GM21381 (cell line): ENCODE data around the gene PUM1.
"Not testable (repeated sequence)": the region's sequence is repeated elsewhere in the genome, so short reads cannot be mapped to it uniquely, and the experiment has no call there.

Source experiments
- ATAC-seq: cut with Tn5 transposase; IDR thresholded peaks from one replicate; pipeline ENCODE4 v1.9.1; 2021; ENCODE audit warnings: mild to moderate bottlenecking, moderate library complexity; ENCODE audit not compliant: unreplicated experiment

Gene PUM1

GRCh38 chr1:30997463-30998057 lies 68.0 kb downstream of the PUM1 start:
- no peak for ATAC-seq

- no peak for ATAC-seq
Measured at GRCh38 chr1:30995990-30996612, 69.4 kb downstream of the PUM1 start.

- no peak for ATAC-seq
Measured at GRCh38 chr1:30991862-30992606, 73.5 kb downstream of the PUM1 start.

GRCh38 chr1:30990591-30990990 lies 74.9 kb downstream of the PUM1 start:
- ATAC-seq, result no peak

- no peak for ATAC-seq
Measured at GRCh38 chr1:30988045-30988444, 77.5 kb downstream of the PUM1 start.

GRCh38 chr1:30986755-30987154 lies 78.8 kb downstream of the PUM1 start:
- no peak for ATAC-seq

- no peak for ATAC-seq
Measured at GRCh38 chr1:30984991-30985503, 80.5 kb downstream of the PUM1 start.

GRCh38 chr1:30984165-30984889 lies 81.2 kb downstream of the PUM1 start:
- no peak for ATAC-seq

GRCh38 chr1:30982937-30983336 lies 82.6 kb downstream of the PUM1 start:
- no peak for ATAC-seq

- no peak for ATAC-seq
Measured at GRCh38 chr1:30982431-30982830, 83.1 kb downstream of the PUM1 start.

GRCh38 chr1:30981172-30981571 lies 84.3 kb downstream of the PUM1 start:
- ATAC-seq, result no peak

- no peak for ATAC-seq
Measured at GRCh38 chr1:30977511-30977910, 88.0 kb downstream of the PUM1 start.

- no peak for ATAC-seq
Measured at GRCh38 chr1:30977105-30977504, 88.4 kb downstream of the PUM1 start.

GRCh38 chr1:30976143-30976542 lies 89.4 kb downstream of the PUM1 start:
- ATAC-seq, result no peak

GRCh38 chr1:30975217-30975616 lies 90.3 kb downstream of the PUM1 start:
- ATAC-seq, result no peak

GRCh38 chr1:30974536-30974935 lies 91.0 kb downstream of the PUM1 start:
- no peak for ATAC-seq

- ATAC-seq, result not testable (repeated sequence)
Measured at GRCh38 chr1:30972349-30972748, 93.2 kb downstream of the PUM1 start.

GRCh38 chr1:30971496-30971895 lies 94.0 kb downstream of the PUM1 start:
- ATAC-seq, result no peak

GRCh38 chr1:30969903-30970302 lies 95.6 kb downstream of the PUM1 start:
- no peak for ATAC-seq

GRCh38 chr1:30968220-30968971 lies 97.1 kb downstream of the PUM1 start:
- ATAC-seq, result no peak
